Smooth muscle cell (in vitro differentiated cells): ENCODE data around the gene CD300LD. TPM values are rescaled to one million over a fixed set of nuclear protein-coding genes. Genes with fewer than 3 reads are reported as not detected.

Source experiments
- DNase-seq: peaks from one replicate; lab custom pipeline; 2025; ENCODE audit not compliant: unreplicated experiment; lab: John Stamatoyannopoulos, UW
- H2AFZ ChIP-seq: fragments of 200-600 bp; sonication (generic); 2 replicates; pipeline ENCODE4 v1.6.0; 2016; ENCODE audit warnings: antibody characterized with exemption, low read depth, mild to moderate bottlenecking
- H3F3A ChIP-seq: fragments of 200-600 bp; sonication (generic); 2 replicates; pipeline ENCODE4 v1.6.0; 2017; ENCODE audit warnings: antibody characterized with exemption, low read depth
- H3K27ac ChIP-seq: fragments of 200-600 bp; sonication (generic); 2 replicates; pipeline ENCODE4 v1.5.1; 2016; ENCODE audit warnings: low read depth, mild to moderate bottlenecking
- H3K27me3 ChIP-seq: fragments of 200-600 bp; sonication (generic); 2 replicates; pipeline ENCODE4 v1.6.1; 2016; ENCODE audit warnings: low read depth, mild to moderate bottlenecking
- H3K36me3 ChIP-seq: fragments of 200-600 bp; sonication (generic); 2 replicates; pipeline ENCODE4 v1.5.1; 2016; ENCODE audit warnings: low read depth
- H3K4me1 ChIP-seq: fragments of 200-600 bp; sonication (generic); 2 replicates; pipeline ENCODE4 v1.5.1; 2016; ENCODE audit warnings: low read depth
- H3K4me2 ChIP-seq: fragments of 200-600 bp; sonication (generic); 2 replicates; pipeline ENCODE4 v1.6.0; 2016; ENCODE audit warnings: mild to moderate bottlenecking
- H3K4me3 ChIP-seq: fragments of 200-600 bp; sonication (generic); 2 replicates; pipeline ENCODE4 v1.5.1; 2016; ENCODE audit warnings: mild to moderate bottlenecking
- H3K79me2 ChIP-seq: fragments of 200-600 bp; sonication (generic); 2 replicates; pipeline ENCODE4 v1.6.0; 2016; ENCODE audit warnings: low read depth, mild to moderate bottlenecking
- H3K9ac ChIP-seq: fragments of 200-600 bp; sonication (generic); 2 replicates; pipeline ENCODE4 v1.6.0; 2016; ENCODE audit warnings: low read depth
- H3K9me3 ChIP-seq: fragments of 200-600 bp; sonication (generic); replicated peaks from 2 replicates; pipeline ENCODE4 v1.5.1; 2016; ENCODE audit warnings: low read depth
- H4K20me1 ChIP-seq: fragments of 200-600 bp; sonication (generic); 2 replicates; pipeline ENCODE4 v1.6.0; 2016; ENCODE audit warnings: low read depth
- CTCF ChIP-seq: fragments of 200-600 bp; sonication (generic); IDR thresholded peaks from 2 replicates; pipeline ENCODE4 v1.5.1; 2017; ENCODE audit warnings: borderline replicate concordance, mild to moderate bottlenecking, antibody characterized with exemption; ENCODE audit not compliant: insufficient read depth, poor library complexity, severe bottlenecking
- WGBS: methylation state at CpG from one replicate; pipeline ENCODE4 v1.1.7; 2016; ENCODE audit warnings: low lambda C conversion rate; 5-methylcytosine and 5-hydroxymethylcytosine counted together
- polyA plus RNA-seq: library from polyadenylated mRNA; unstranded; fragments of >200 nt; fragmentation: Nextera tagmentation; extraction: Ambion mirVana; gene quantifications from 2 replicates; pipeline ENCODE4 v1.2.1, GENCODE V29; 2016
- total RNA-seq: library from RNA; depleted of rRNA; stranded (reverse); fragments of >200 nt; gene quantifications from 2 replicates; pipeline ENCODE4 v1.2.3, GENCODE V29; 2014

Gene CD300LD
- total and polyA plus RNA-seq, 2 experiments from 2014 or later: not detected

- WGBS: 33% methylated on average over 3 of the region's 3 CpGs
- H3K9ac ChIP-seq: no peak overlapping the region
- TF ChIP-seq CTCF: no peak
- H3F3A ChIP-seq: peaks cover 4% of the 10 kb centered on the region
- H3K4me1 ChIP-seq: peaks cover 3% of the 10 kb centered on the region
- no peaks in the 10 kb centered on the region for H3K36me3 ChIP-seq
- no peak for DNase-seq
- H3K27ac ChIP-seq: no peak overlapping the region
- no peaks in the 10 kb centered on the region for H3K9me3 ChIP-seq
- no peaks in the 10 kb centered on the region for H3K79me2 ChIP-seq
- no peaks in the 10 kb centered on the region for H4K20me1 ChIP-seq
- no peak overlapping the region for H2AFZ ChIP-seq
- peaks cover 5% of the 10 kb centered on the region for H3K27me3 ChIP-seq
- H3K4me3 ChIP-seq: no peak overlapping the region
- H3K4me2 ChIP-seq: no peak overlapping the region
Observed at GRCh38 chr17:74625661-74626060, 33.6 kb upstream of the CD300LD start.

GRCh38 chr17:74624131-74624530, 32.0 kb upstream of the CD300LD start:
- H3K9ac ChIP-seq: no peak overlapping the region
- DNase-seq: no peak
- H3K79me2 ChIP-seq: no peaks in the 10 kb centered on the region
- H3K27ac ChIP-seq: no peak overlapping the region
- no peak overlapping the region for H3K4me3 ChIP-seq
- no peaks in the 10 kb centered on the region for H3K36me3 ChIP-seq
- no peaks in the 10 kb centered on the region for H4K20me1 ChIP-seq
- H3K4me1 ChIP-seq: no peaks in the 10 kb centered on the region
- H3K27me3 ChIP-seq: peaks cover 5% of the 10 kb centered on the region
- no peaks in the 10 kb centered on the region for H3K9me3 ChIP-seq
- no peak for TF ChIP-seq CTCF
- H3F3A ChIP-seq: no peaks in the 10 kb centered on the region
- 86% methylated on average over 1 of the region's 1 CpG for whole genome bisulfite sequencing
- no peak overlapping the region for H3K4me2 ChIP-seq
- H2AFZ ChIP-seq: no peak overlapping the region

- Histone ChIP-seq H3K27me3 (peaks cover 5% of the 10 kb centered on the region), H3K79me2 (no peaks in the 10 kb centered on the region), H2AFZ (no peak within 1 kb of the TSS), H3K36me3 (no peaks in the 10 kb centered on the region), H3K27ac (no peak within 1 kb of the TSS), H3K9ac (no peak within 1 kb of the TSS), H3K9me3 (no peaks in the 10 kb centered on the region), H3K4me1 (no peaks in the 10 kb centered on the region), H3K4me3 (no peak within 1 kb of the TSS), H3F3A (no peaks in the 10 kb centered on the region), H4K20me1 (no peaks in the 10 kb centered on the region), H3K4me2 (no peak within 1 kb of the TSS)
- TF ChIP-seq CTCF: no peak
- DNase-seq: no peak
- WGBS: 58% methylated on average over 5 of the region's 5 CpGs
Observed at GRCh38 chr17:74623693-74624093, 31.6 kb upstream of the CD300LD start, which contains the start of gene CD300E. Gene CD300E (minus strand): TSS chr17:74623738. CDS start chr17:74623621, 117 bp downstream.

- Histone ChIP-seq H2AFZ (no peak overlapping the region), H4K20me1 (no peaks in the 10 kb centered on the region), H3K36me3 (no peaks in the 10 kb centered on the region), H3K27ac (no peak overlapping the region), H3K4me3 (no peak overlapping the region), H3K9me3 (no peaks in the 10 kb centered on the region), H3K27me3 (peaks cover 15% of the 10 kb centered on the region), H3K9ac (no peak overlapping the region), H3K79me2 (no peaks in the 10 kb centered on the region), H3F3A (no peaks in the 10 kb centered on the region), H3K4me2 (no peak overlapping the region), H3K4me1 (no peaks in the 10 kb centered on the region)
- DNase-seq: no peak
- TF ChIP-seq CTCF: no peak
- WGBS: 53% methylated on average over 2 of the region's 2 CpGs
Observed at GRCh38 chr17:74619077-74619673, 27.1 kb upstream of the CD300LD start.
